IPS-20b (cell line): ENCODE measurements around the gene PACRG.
A peak's percentile ranks its signal among the peaks of the same experiment; 100 is the strongest.

ENCODE experiments used
- H3K27ac ChIP-seq: one replicate; pipeline ENCODE4 v1.5.1; 2013; ENCODE audit warnings: low read length
- H3K27me3 ChIP-seq: 2 replicates; pipeline ENCODE4 v1.6.1; 2013; ENCODE audit warnings: mild to moderate bottlenecking, low read length, inconsistent platforms; ENCODE audit not compliant: insufficient read depth
- H3K36me3 ChIP-seq: 2 replicates; pipeline ENCODE4 v1.6.1; 2013; ENCODE audit warnings: low read depth, mild to moderate bottlenecking, inconsistent platforms, low read length, moderate library complexity; ENCODE audit not compliant: insufficient read depth
- H3K4me1 ChIP-seq: 2 replicates; pipeline ENCODE4 v1.6.1; 2013; ENCODE audit warnings: mild to moderate bottlenecking, control low read depth, inconsistent platforms, low read length, moderate library complexity; ENCODE audit not compliant: insufficient read depth
- H3K4me3 ChIP-seq: 2 replicates; pipeline ENCODE4 v1.5.1; 2013; ENCODE audit warnings: mild to moderate bottlenecking, low read length, inconsistent platforms
- H3K9ac ChIP-seq: 2 replicates; pipeline ENCODE4 v1.6.1; 2013; ENCODE audit warnings: low read depth, mild to moderate bottlenecking, inconsistent platforms, low read length, moderate library complexity
- H3K9me3 ChIP-seq: 2 replicates; pipeline ENCODE4 v1.6.1; 2013; ENCODE audit warnings: mild to moderate bottlenecking, low read depth, low read length, inconsistent platforms; ENCODE audit not compliant: insufficient read depth

The PACRG gene

DNA sequence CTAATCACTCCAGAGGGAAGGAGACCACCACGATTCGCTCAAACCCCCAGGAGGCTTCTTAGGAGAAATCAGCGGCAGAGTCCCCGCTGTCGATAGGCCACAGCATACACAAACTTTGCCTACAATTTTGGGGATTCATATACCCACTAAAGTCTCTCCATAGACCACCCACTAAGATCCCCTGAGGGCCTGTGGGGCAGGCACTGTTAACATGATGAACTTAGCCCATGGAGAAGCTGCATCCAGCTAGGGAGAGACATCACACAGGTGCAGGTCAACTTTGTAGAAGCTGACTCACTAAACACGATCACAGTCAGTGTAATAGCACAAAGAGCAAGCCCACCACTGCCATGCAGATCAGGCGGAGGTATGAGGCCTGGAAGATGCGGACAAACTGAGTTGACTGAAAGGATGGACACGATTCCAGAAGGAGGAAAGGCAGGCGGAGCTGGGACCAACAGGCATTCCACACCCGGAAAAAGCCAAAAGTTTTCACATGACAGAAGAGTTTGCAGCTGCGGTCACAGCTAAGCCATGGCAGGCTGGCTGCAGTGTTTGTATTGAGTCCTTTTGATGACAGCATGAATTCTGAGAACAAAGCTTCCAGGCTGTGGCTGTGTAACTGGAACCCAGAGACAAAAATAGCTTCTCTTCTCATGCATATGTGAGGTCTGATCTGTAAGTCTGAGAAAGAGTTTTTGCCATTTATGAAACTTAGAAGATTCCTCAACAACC is 611.1 kb downstream of the PACRG start:
- Histone ChIP-seq H3K27me3 (peaks cover 38% of the 10 kb centered on the region), H3K9ac (peak overlapping the region; percentile 33; the same call in 1 of the 2 replicates), H3K27ac (no peak overlapping the region), H3K4me1 (peaks cover 15% of the 10 kb centered on the region), H3K36me3 (no peaks in the 10 kb centered on the region), H3K4me3 (peak overlapping the region; percentile 8), H3K9me3 (no peaks in the 10 kb centered on the region)

DNA sequence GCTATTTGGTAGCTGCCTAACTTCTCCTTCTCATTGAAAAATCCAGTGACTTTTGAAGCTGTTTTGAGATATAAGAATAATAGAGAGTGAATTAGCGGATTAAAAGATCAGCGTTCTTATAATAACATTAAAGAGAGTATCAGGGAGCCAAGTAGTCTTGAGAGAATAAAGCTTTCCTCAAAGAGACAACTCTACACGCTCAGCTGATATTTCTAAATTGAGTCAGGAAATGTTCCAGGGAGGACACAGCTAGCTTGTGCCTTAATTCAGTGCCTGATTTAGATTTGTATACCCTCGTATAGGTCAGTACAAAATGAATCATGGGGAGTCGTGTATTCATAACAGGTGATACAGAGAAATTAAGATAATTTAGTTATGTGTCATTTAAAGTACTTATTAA is 611.7 kb downstream of the PACRG start:
- peaks cover 38% of the 10 kb centered on the region for H3K27me3 ChIP-seq
- H3K27ac ChIP-seq: no peak overlapping the region

DNA sequence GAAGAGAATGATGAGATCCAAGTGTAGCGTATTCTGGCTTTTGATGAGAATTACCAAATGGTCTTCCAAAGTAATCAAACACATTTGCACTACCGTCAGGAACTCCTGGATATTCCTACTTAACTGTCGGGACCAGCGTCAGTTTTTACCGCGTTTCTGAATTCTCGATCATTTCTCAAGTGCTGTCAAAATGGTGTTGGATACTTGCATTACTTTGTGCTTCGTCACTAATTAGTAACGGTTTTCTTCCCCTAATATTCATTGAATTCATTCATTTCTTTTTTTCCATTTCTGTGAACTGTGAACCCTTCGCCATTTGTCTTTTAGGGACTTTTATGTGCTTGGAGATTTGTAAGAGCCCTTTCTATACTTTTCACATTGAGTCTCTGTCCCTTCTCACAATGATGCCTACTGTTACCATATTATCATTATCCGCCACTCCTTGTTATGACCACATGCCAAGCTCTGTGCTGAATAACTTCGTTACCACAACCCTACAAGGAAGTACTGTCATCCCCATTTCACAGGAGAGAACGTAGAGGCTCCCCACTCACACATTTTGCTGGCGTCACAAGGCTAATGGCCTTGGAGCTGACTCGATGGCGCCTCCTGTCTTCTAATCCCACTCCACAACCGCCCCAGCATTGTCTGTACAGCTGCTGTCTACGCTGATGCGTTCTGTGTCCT is 612.6 kb downstream of the PACRG start:
- H3K36me3 ChIP-seq: no peaks in the 10 kb centered on the region
- H3K4me3 ChIP-seq: no peak overlapping the region
- H3K9ac ChIP-seq: no peak overlapping the region
- H3K4me1 ChIP-seq: peaks cover 15% of the 10 kb centered on the region
- no peaks in the 10 kb centered on the region for H3K9me3 ChIP-seq
- H3K27ac ChIP-seq: no peak overlapping the region
- peaks cover 38% of the 10 kb centered on the region for H3K27me3 ChIP-seq

More for the DNA sequence above, 611.7 kb downstream of the PACRG start:
- H3K4me1 ChIP-seq: peaks cover 15% of the 10 kb centered on the region
- peak overlapping the region; percentile 8 for H3K4me3 ChIP-seq
- H3K36me3 ChIP-seq: no peaks in the 10 kb centered on the region
- peak overlapping the region; percentile 33; the same call in 1 of the 2 replicates for H3K9ac ChIP-seq
- no peaks in the 10 kb centered on the region for H3K9me3 ChIP-seq

- Histone ChIP-seq H3K4me3 (no peak overlapping the region), H3K9ac (no peak overlapping the region), H3K4me1 (peaks cover 15% of the 10 kb centered on the region), H3K36me3 (no peaks in the 10 kb centered on the region), H3K27me3 (peaks cover 30% of the 10 kb centered on the region), H3K9me3 (no peaks in the 10 kb centered on the region), H3K27ac (no peak overlapping the region)
These were observed 613.7 kb downstream of the PACRG start for GRCh38 chr6:163341224-163342061.

GRCh38 chr6:163342571-163343539 is 615.1 kb downstream of the PACRG start:
- Histone ChIP-seq H3K27me3 (peaks cover 16% of the 10 kb centered on the region), H3K27ac (no peak overlapping the region), H3K4me3 (no peak overlapping the region), H3K36me3 (no peaks in the 10 kb centered on the region), H3K9me3 (no peaks in the 10 kb centered on the region), H3K9ac (no peak overlapping the region), H3K4me1 (peaks cover 15% of the 10 kb centered on the region)

- H3K9ac ChIP-seq: no peak overlapping the region
- H3K36me3 ChIP-seq: no peaks in the 10 kb centered on the region
- H3K27ac ChIP-seq: no peak overlapping the region
- peaks cover 9% of the 10 kb centered on the region; the same call in 1 of the 2 replicates for H3K27me3 ChIP-seq
- no peak overlapping the region for H3K4me3 ChIP-seq
- peaks cover 9% of the 10 kb centered on the region for H3K4me1 ChIP-seq
- no peaks in the 10 kb centered on the region for H3K9me3 ChIP-seq
These were observed 615.8 kb downstream of the PACRG start for GRCh38 chr6:163343609-163344008.

DNA sequence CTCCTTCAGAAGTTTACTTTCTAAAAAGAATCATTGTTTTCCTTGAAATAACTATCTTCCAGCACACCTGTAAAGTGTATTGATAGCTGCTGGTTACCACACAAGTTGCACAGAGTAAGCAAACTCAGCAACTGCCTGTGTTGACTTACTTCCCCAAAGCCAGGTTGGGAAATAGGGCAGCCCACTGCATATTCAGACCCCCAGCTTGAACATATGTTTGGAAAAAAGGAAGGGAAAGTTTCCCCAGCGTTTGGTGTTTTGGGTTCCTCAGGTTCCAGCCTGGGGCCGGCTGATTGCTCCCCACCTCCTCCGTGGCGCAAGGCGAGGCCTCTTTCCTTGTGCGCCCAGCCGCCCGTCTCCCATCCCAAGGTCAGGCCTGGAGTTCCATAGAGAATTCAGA is 616.6 kb downstream of the PACRG start:
- Histone ChIP-seq H3K4me3 (no peak overlapping the region), H3K36me3 (no peaks in the 10 kb centered on the region), H3K27ac (no peak overlapping the region), H3K4me1 (peaks cover 2% of the 10 kb centered on the region), H3K27me3 (peaks cover under 1% of the 10 kb centered on the region; the same call in 1 of the 2 replicates), H3K9me3 (no peaks in the 10 kb centered on the region), H3K9ac (no peak overlapping the region)

DNA sequence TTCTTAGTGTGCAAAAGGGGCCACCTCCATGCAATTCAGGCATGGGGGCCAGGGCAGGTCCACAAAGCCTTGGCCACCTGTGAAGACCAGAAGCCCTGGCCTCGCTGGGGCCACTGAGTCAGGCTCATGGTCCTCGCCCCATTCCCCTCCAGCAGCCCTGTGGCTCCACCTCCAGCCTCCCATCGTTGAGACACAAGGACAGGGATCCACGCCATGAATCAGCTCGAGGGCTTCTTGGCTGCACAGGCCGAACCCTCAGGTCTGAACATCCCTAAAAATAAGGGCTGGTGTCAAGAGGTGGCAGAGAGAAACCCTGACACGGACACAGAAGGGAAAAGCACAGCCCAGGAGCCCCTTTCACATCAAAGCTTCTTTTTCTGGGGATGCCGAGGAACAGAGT is 618.2 kb downstream of the PACRG start:
- Histone ChIP-seq H3K9ac (no peak overlapping the region), H3K4me3 (no peak overlapping the region), H3K27me3 (no peaks in the 10 kb centered on the region), H3K4me1 (no peaks in the 10 kb centered on the region), H3K9me3 (no peaks in the 10 kb centered on the region), H3K36me3 (no peaks in the 10 kb centered on the region), H3K27ac (no peak overlapping the region)

GRCh38 chr6:163346497-163346961 is 618.8 kb downstream of the PACRG start:
- H3K9ac ChIP-seq: no peak overlapping the region
- no peaks in the 10 kb centered on the region for H3K27me3 ChIP-seq
- H3K9me3 ChIP-seq: no peaks in the 10 kb centered on the region
- no peaks in the 10 kb centered on the region for H3K36me3 ChIP-seq
- H3K27ac ChIP-seq: no peak overlapping the region
- H3K4me1 ChIP-seq: no peaks in the 10 kb centered on the region
- H3K4me3 ChIP-seq: no peak overlapping the region

DNA sequence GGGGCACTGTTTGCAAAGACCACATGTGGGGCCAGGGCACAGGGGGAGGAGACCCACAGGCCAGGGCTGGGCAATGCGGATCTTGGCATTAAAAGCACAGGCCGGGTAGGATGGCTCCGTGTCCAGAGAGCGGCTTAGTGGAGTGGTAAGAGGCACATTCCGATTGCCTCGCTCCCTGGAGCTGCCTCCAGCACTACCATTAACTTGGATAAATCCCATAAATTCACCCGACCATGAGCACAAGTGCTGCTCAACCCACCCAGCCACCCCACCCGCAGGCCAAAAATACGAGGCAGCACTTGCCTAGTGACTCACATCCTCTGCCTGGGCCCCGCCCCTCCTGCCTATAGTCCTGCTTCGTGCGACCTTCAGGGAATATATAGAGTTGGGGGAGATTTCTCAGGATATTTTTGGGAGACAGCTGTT is 619.3 kb downstream of the PACRG start:
- no peaks in the 10 kb centered on the region for H3K36me3 ChIP-seq
- no peaks in the 10 kb centered on the region for H3K4me1 ChIP-seq
- no peak overlapping the region for H3K4me3 ChIP-seq
- H3K27ac ChIP-seq: no peak overlapping the region
- H3K9ac ChIP-seq: no peak overlapping the region
- no peaks in the 10 kb centered on the region for H3K27me3 ChIP-seq
- H3K9me3 ChIP-seq: no peaks in the 10 kb centered on the region
